GM12892 (cell line): ENCODE results near the gene GTF3C1.

ENCODE experiments used
- POLR2A ChIP-seq: IDR thresholded peaks from 2 replicates; pipeline ENCODE4 v1.6.1; 2011; ENCODE audit warnings: low read depth, low read length, control low read depth
- POLR2AphosphoS5 ChIP-seq: IDR thresholded peaks from 2 replicates; pipeline ENCODE4 v1.6.1; 2011; ENCODE audit warnings: low read depth, low read length, control low read depth
- TAF1 ChIP-seq: IDR thresholded peaks from 2 replicates; pipeline ENCODE4 v1.6.1; 2011; ENCODE audit warnings: low read depth, mild to moderate bottlenecking, control low read depth, low read length, borderline replicate concordance

DNA sequence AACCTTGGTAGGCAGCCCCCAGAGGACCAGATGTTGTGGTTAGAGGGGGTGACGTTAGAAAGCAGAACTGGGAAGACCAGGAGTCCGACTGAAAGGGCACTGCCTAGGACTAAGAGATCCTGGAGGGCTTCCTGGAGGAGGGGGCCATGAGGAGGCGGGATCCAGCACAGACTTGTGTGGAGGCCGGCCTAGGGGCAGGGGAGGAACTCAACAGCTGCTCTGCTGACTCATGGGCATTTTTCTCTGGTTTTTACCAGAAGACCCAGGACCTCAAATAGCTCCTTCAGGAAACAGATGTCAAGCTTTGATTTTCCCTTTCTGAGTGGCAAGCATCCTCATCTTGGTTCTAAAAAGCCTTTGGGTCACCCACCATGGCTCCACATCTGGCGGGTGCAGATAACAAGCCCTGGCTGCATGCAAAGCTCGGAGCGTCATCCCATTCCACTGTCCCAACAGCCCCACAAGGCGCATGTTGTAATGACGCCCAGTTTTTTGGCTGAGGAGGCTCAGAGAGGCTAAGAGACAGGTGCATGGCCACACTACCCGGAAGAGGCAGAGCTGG is 118.7 kb downstream of the GTF3C1 start:
- peak; percentile 36; the same call in 1 of the 2 replicates for TF ChIP-seq POLR2A
- peak; percentile 71; the same call in 1 of the 2 replicates for TF ChIP-seq POLR2AphosphoS5
- TF ChIP-seq TAF1: no peak
